GM21619 (cell line): ENCODE data around the gene P2RY14.
"Not testable (repeated sequence)": the region's sequence is repeated elsewhere in the genome, so short reads cannot be mapped to it uniquely, and the experiment has no call there.

Experiments used
- ATAC-seq: cut with Tn5 transposase; IDR thresholded peaks from one replicate; pipeline ENCODE4 v1.9.1; 2021; ENCODE audit not compliant: unreplicated experiment

The P2RY14 gene

GRCh38 chr3:151262871-151263525, 15.3 kb downstream of the P2RY14 start:
- no peak for ATAC-seq

- no peak for ATAC-seq
Measured at GRCh38 chr3:151259664-151260063, 18.7 kb downstream of the P2RY14 start.

- no peak for ATAC-seq
Measured at GRCh38 chr3:151256749-151257148, 21.6 kb downstream of the P2RY14 start.

GRCh38 chr3:151248772-151249337, 29.5 kb downstream of the P2RY14 start:
- ATAC-seq = no peak

DNA sequence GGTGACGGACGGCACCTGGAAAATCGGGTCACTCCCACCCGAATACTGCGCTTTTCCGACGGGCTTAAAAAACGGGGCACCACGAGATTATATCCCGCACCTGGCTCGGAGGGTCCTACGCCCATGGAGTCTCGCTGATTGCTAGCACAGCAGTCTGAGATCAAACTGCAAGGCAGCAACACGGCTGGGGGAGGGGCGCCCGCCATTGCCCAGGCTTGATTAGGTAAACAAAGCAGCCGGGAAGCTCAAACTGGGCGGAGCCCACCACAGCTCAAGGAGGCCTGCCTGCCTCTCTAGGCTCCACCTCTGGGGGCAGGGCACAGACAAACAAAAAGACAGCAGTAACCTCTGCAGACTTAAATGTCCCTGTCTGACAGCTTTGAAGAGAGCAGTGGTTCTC, 36.3 kb downstream of the P2RY14 start:
- not testable (repeated sequence) for ATAC-seq

DNA sequence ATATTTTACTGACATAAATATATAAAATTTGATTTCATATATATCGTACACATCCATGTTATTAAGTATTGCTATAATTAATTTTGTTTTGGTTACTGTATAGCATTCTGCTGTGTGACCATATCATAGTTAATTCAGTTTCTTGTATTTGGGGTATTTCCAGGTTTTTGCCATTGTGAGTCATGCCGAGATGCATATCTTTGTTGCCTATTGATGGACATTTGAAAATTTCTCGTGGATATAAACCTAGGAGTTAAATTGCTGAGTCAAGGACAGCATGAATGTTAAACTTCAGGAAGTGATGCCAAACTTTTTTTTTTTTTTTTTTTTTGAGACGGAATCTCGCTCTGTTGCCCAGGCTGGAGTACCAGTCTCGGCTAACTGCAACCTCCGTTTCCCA, 41.6 kb downstream of the P2RY14 start:
- ATAC-seq = no peak

DNA sequence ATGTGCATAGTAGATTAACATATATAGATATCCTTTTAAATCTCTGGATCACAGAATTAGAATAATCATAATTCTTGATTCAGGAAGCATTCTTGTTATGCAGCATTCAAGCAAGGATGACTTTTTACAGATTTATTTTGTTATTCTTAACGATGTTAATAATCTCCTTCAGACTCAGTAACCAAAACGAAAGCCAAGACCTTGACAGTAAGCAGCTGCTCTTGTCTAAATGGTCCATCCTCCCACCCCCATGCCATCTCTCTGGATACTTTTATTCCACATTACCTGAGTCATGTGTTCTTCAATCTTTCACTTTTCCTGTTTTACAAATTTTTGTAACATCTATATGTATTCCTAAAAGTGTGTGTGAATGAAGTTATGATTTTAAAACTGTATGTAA, 42.0 kb downstream of the P2RY14 start:
- no peak for ATAC-seq

GRCh38 chr3:151234825-151235224, 43.5 kb downstream of the P2RY14 start:
- no peak for ATAC-seq

GRCh38 chr3:151232991-151233390, 45.4 kb downstream of the P2RY14 start:
- no peak for ATAC-seq

GRCh38 chr3:151232403-151232802, 45.9 kb downstream of the P2RY14 start:
- not testable (repeated sequence) for ATAC-seq

DNA sequence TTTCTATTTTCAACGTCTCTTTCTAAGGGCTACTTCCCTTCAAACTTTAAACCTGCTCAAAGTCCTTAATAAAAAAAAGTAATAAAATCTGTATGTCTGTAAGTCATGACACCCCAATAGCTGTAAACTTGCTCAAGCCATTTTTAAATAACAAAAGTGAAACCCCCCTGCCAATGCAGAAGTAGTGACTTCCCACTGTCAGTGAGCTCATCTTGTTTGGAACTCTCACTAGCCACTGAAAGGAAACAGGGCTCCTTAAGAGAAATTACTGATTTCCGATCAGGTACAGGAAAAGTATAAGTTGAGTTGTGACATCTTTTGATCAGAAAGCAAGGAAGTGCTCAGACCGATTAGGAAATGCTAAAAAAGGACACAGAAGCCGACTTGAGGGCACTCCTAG, 47.7 kb downstream of the P2RY14 start:
- ATAC-seq = peak; percentile 47

DNA sequence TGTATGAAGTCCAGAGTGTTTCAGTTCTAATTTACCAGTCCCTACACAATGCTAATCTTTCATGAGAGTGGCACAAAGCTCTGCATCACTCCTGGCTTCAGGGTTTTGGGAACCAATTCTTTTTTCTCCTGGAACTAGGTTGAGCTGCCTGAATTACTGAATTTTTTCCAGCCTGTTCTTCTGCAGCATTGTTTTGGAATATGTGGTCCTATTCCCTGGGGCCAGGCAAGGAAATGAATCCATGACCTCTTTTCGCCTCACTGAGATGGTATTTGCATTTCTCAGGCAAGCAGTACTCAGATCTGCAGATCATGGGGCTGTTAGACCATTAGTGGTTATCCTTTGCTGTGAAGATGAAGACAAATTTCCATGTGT, 49.7 kb downstream of the P2RY14 start:
- ATAC-seq = no peak

- peak; percentile 89 for ATAC-seq
Measured at GRCh38 chr3:151227807-151228665, 50.3 kb downstream of the P2RY14 start.

- ATAC-seq = peak; percentile 16
Measured at GRCh38 chr3:151227266-151227806, 51.0 kb downstream of the P2RY14 start.

- ATAC-seq = no peak
Measured at GRCh38 chr3:151226825-151227224, 51.5 kb downstream of the P2RY14 start.

GRCh38 chr3:151226088-151226563, 52.2 kb downstream of the P2RY14 start:
- ATAC-seq = no peak

DNA sequence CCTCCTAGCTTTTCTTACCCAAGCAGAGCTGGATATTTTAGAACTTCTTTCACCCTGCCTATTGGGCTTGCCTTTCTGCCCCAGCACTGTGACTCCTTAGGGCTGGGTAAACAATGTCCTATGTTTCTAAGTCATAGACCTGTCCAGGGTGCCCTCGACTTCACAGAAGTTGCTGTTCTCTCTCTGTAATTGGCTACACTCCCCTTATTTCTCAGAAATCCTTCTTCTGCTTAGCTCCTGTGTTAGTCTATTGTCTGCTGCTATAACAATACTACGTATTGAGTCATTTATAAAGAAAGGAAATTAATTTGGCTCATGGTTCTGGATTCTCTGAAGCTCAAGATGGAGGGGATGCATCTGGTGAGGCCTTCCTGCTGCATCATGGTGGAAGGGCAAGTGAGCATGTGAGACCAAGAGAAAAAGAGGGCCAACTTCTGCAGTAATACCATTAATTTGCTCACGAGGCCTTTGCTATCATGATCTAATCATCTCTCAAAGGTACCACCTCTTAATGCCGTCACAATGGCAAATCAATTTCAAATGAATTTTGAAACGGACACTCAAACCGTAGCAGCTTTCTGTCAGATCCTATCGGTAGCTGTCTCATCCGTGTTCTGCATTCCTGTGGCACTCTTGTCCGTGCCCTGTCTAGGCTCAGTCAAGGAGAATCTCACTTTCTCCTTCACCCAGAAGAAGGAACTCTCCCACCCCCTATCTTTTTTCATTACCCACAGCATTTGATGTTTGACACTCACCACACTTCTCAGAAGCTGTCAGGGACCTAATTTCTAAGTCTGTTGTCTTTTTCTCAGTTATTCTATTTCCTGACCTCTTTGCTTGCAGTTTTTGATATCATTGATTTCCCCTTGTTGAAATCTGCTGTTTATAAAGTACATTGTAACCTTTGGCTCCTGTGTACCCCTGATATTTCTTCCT, 53.0 kb downstream of the P2RY14 start:
- no peak for ATAC-seq

GRCh38 chr3:151224268-151224866, 54.0 kb downstream of the P2RY14 start:
- no peak for ATAC-seq

GRCh38 chr3:151219056-151219455, 59.3 kb downstream of the P2RY14 start:
- ATAC-seq = no peak

DNA sequence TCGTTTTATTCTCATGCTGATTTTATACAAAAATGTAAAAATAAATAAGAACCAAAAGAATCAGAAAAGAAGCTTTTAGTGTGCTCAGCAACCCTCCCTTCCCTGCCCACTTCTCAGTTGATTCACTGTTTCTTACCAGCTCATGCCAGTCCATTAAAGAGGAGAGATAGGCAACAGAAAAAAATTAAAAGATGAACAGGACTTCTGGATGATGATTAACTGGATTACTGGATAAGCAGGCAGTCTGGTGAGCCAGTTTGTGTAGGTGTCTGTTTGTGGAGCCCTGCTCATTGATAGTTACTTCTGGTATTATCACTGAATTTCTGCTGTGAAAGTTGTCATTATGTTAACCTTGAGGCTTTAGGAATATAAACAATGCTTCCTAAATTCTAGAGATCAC, 60.2 kb downstream of the P2RY14 start:
- ATAC-seq = no peak
